OCI-LY7 (cell line): ENCODE results near the gene TMEM255B. TPM values are rescaled to one million over a fixed set of nuclear protein-coding genes. Genes with fewer than 3 reads are reported as not detected.
"Not testable (repeated sequence)": the region's sequence is repeated elsewhere in the genome, so short reads cannot be mapped to it uniquely, and the experiment has no call there.

ENCODE experiments used
- BruUV-seq: library from RNA; stranded (reverse); fragments of 400-500 nt; replicated peaks from 2 replicates; lab custom pipeline; 2021; lab: Mats Ljungman, UMichigan
- CTCF ChIA-PET: fragments of 300-600 bp; sonication (Branson Sonifier 250); formaldehyde crosslinking; loops from one replicate; lab custom pipeline; 2022; ENCODE audit warnings: antibody characterized with exemption; ENCODE audit not compliant: unreplicated experiment; lab: Charles Lee
- POLR2A ChIA-PET: fragments of 300-600 bp; sonication (Branson Sonifier 250); formaldehyde crosslinking; loops from one replicate; lab custom pipeline; 2022; ENCODE audit warnings: antibody characterized with exemption; lab: Charles Lee
- DNase-seq: peaks from one replicate; pipeline ENCODE4 v3.0.0-alpha.2; 2015; ENCODE audit warnings: low spot score
- H2AFZ ChIP-seq: fragments of 200-600 bp; sonication (generic), shearing (Covaris generic); 2 replicates; pipeline ENCODE4 v1.6.1; 2014; ENCODE audit warnings: mild to moderate bottlenecking, antibody characterized with exemption, low read length, moderate library complexity
- H3K27ac ChIP-seq: fragments of 200-600 bp; sonication (generic); 2 replicates; pipeline ENCODE4 v1.5.1; 2014; ENCODE audit warnings: mixed run types, low read depth, mild to moderate bottlenecking, moderate library complexity, low read length, inconsistent platforms; ENCODE audit not compliant: poor library complexity, severe bottlenecking
- H3K36me3 ChIP-seq: fragments of 200-600 bp; sonication (generic); 2 replicates; pipeline ENCODE4 v1.6.1; 2014; ENCODE audit warnings: mild to moderate bottlenecking, antibody characterized with exemption, low read length, moderate library complexity, mixed read lengths; ENCODE audit not compliant: insufficient read depth
- H3K4me1 ChIP-seq: fragments of 200-600 bp; sonication (generic); 2 replicates; pipeline ENCODE4 v1.5.1; 2014; ENCODE audit warnings: mild to moderate bottlenecking, low read length; ENCODE audit not compliant: insufficient read depth, poor library complexity, severe bottlenecking
- H3K4me2 ChIP-seq: fragments of 200-600 bp; sonication (generic); 2 replicates; pipeline ENCODE4 v1.6.1; 2014; ENCODE audit warnings: mild to moderate bottlenecking, low read length
- H3K4me3 ChIP-seq: fragments of 200-600 bp; sonication (generic); 2 replicates; pipeline ENCODE4 v1.5.1; 2014; ENCODE audit warnings: mild to moderate bottlenecking, low read depth, low read length; ENCODE audit not compliant: poor library complexity, severe bottlenecking
- H3K79me2 ChIP-seq: fragments of 200-600 bp; sonication (generic); 2 replicates; pipeline ENCODE4 v1.6.1; 2016; ENCODE audit warnings: low read depth, mild to moderate bottlenecking, low read length, moderate library complexity, mixed read lengths; ENCODE audit not compliant: insufficient read depth
- H3K9me2 ChIP-seq: fragments of 200-600 bp; sonication (generic); 2 replicates; pipeline ENCODE4 v1.6.1; 2016; ENCODE audit warnings: mild to moderate bottlenecking, low read length, mixed read lengths; ENCODE audit not compliant: insufficient read depth
- H3K9me3 ChIP-seq: fragments of 200-600 bp; sonication (generic); 2 replicates; pipeline ENCODE4 v1.6.1; 2014; ENCODE audit warnings: mild to moderate bottlenecking, mixed run types, low read length, mixed read lengths
- H4K20me1 ChIP-seq: fragments of 200-600 bp; sonication (generic); 2 replicates; pipeline ENCODE4 v1.6.1; 2014; ENCODE audit warnings: mild to moderate bottlenecking, antibody characterized with exemption, low read length, moderate library complexity, mixed read lengths; ENCODE audit not compliant: insufficient read depth
- EZH2phosphoT487 ChIP-seq: fragments of 200-600 bp; sonication (generic); IDR thresholded peaks from 2 replicates; pipeline ENCODE4 v1.6.1; 2018; ENCODE audit warnings: low read depth, borderline replicate concordance, mild to moderate bottlenecking, mixed run types, antibody characterized with exemption, low read length, moderate library complexity, mixed read lengths
- intact Hi-C: fragments of 100-400 bp; cut with micrococcal nuclease; formaldehyde crosslinking; loops from one replicate; pipeline ENCODE4 v1.10.0; 2022; ENCODE audit not compliant: unreplicated experiment
- total RNA-seq, 2 experiments: library from RNA; depleted of rRNA in 1 of 2; stranded (reverse); fragments of >200 nt in 1 of 2; shearing (Covaris generic) in 1 of 2; gene quantifications; 2 replicates each; pipeline ENCODE4 v1.2.3, GENCODE V29; 2014 to 2022
- TF ChIP-seq, protein P1 (sequence below): fragments of 200-600 bp; sonication (generic); conservative IDR thresholded peaks from 2 replicates; pipeline ENCODE4 v1.5.1; 2014; ENCODE audit warnings: mild to moderate bottlenecking, antibody characterized with exemption, low read length, moderate library complexity, mixed read lengths

The TMEM255B gene
- total RNA-seq, 2 experiments from 2014 or later = 2.6 to 6.8 TPM

DNA sequence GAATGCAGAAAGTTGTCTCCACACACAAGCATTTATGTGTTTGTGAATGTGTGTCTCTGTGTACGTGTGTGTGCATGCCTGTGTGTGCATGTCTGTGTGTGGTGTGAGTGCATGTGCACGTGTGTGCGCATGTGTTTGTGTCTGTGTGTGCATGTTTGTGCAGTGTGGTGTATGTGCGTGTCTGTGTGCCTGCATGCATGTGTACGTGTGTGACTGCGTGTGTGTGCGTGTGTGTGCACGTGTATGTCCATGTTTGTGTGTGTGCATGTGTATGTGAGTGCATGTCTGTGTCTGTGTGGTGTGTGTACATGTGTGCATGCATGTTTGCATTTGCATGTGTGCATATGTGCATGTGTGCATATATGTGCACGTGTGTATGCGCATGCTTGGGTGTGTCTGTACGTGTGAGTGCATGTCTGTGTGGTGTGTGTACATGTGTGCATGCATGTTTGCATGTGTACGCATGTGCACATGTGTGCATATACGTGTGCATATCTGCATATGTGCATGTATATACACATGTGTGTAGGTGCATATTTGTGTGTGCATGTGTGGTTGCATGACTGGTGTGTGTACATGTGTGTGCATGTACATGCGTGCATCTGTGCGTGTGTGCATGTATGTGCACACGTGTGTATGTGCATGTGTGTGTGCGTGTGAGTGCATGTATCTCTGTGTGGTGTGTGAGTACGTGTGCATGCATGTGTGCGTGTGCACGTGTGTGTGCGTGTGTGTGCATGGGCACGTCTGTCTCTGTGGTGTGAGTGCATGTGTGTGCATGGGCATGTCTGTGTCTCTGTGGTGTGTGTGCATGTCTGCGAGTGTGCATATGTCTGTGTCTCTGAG is 8.2 kb upstream of the TMEM255B start:
- H3K4me2 ChIP-seq = no peak overlapping the region
- TF ChIP-seq, protein P1, sequence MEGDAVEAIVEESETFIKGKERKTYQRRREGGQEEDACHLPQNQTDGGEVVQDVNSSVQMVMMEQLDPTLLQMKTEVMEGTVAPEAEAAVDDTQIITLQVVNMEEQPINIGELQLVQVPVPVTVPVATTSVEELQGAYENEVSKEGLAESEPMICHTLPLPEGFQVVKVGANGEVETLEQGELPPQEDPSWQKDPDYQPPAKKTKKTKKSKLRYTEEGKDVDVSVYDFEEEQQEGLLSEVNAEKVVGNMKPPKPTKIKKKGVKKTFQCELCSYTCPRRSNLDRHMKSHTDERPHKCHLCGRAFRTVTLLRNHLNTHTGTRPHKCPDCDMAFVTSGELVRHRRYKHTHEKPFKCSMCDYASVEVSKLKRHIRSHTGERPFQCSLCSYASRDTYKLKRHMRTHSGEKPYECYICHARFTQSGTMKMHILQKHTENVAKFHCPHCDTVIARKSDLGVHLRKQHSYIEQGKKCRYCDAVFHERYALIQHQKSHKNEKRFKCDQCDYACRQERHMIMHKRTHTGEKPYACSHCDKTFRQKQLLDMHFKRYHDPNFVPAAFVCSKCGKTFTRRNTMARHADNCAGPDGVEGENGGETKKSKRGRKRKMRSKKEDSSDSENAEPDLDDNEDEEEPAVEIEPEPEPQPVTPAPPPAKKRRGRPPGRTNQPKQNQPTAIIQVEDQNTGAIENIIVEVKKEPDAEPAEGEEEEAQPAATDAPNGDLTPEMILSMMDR = no peak
- TF ChIP-seq EZH2phosphoT487 = no peak
- intact Hi-C loops = no loop called here
- no TSS peak for BruUV-seq
- no peak for DNase-seq
- no peak overlapping the region for H2AFZ ChIP-seq
- H3K36me3 ChIP-seq = no peaks in the 10 kb centered on the region
- ChIA-PET CTCF (no interaction called here), POLR2A (no interaction called here)
- no peaks in the 10 kb centered on the region for H3K4me1 ChIP-seq
- no peak overlapping the region for H3K27ac ChIP-seq
- no peaks in the 10 kb centered on the region for H3K9me2 ChIP-seq
- H3K9me3 ChIP-seq = no peaks in the 10 kb centered on the region
- H4K20me1 ChIP-seq = no peaks in the 10 kb centered on the region
- H3K4me3 ChIP-seq = no peak overlapping the region
- H3K79me2 ChIP-seq = no peaks in the 10 kb centered on the region

DNA sequence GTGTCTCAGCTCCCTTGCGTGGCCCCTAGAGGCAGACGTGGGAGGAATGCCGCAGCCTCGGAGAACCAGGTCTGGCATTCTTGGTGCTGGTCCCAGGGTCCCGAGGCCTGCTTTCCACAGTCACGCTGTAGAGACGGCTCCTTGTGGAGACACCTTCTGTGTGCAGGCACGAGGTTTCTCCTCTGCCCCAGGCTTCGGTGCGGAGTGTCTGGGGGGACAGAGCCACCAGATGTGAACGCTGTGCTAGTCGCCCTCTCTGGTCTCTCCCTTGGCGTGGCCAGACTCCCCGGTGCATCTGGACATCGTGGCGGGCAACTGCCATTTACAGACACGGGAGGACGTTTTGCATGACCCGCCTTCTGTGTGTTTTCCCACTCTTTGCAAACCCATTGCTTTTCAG is 7.5 kb upstream of the TMEM255B start:
- Histone ChIP-seq H3K27ac (no peak overlapping the region), H3K36me3 (no peaks in the 10 kb centered on the region), H3K4me2 (no peak overlapping the region), H3K79me2 (no peaks in the 10 kb centered on the region), H4K20me1 (no peaks in the 10 kb centered on the region), H3K9me3 (no peaks in the 10 kb centered on the region), H3K4me3 (no peak overlapping the region), H3K4me1 (no peaks in the 10 kb centered on the region), H2AFZ (no peak overlapping the region), H3K9me2 (no peaks in the 10 kb centered on the region)
- ChIA-PET CTCF (no interaction called here), POLR2A (no interaction called here)
- BruUV-seq = no TSS peak
- TF ChIP-seq EZH2phosphoT487 = no peak
- TF ChIP-seq, protein P1 = no peak
- DNase-seq = no peak
- intact Hi-C loops = no loop called here

DNA sequence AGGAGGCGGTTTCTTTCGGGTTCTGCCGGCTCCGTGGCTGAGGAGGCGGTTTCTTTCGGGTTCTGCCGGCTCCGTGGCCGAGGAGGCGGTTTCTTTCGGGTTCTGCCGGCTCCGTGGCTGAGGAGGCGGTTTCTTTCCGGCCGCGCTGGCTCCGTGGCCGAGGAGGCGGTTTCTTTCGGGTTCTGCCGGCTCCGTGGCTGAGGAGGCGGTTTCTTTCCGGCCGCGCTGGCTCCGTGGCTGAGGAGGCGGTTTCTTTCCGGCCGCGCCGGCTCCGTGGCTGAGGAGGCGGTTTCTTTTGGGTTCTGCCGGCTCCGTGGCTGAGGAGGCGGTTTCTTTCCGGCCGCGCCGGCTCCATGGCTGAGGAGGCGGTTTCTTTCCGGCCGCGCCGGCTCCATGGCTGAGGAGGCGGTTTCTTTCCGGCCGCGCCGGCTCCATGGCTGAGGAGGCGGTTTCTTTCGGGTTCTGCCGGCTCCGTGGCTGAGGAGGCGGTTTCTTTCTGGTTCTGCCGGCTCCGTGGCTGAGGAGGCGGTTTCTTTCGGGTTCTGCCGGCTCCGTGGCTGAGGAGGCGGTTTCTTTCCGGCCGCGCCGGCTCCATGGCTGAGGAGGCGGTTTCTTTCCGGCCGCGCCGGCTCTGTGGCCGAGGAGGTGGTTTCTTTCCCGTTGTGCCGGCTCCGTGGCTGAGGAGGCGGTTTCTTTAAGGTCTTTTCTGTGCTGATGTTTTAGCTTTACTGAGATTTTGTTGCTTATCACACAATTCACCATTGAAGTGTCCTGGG is 6.6 kb upstream of the TMEM255B start:
- H3K79me2 ChIP-seq, H3K9me3 ChIP-seq, H3K36me3 ChIP-seq, BruUV-seq, H2AFZ ChIP-seq, H3K4me3 ChIP-seq, H3K4me1 ChIP-seq, H3K9me2 ChIP-seq, DNase-seq, H4K20me1 ChIP-seq, H3K27ac ChIP-seq, POLR2A ChIA-PET, intact Hi-C loops, CTCF ChIA-PET, H3K4me2 ChIP-seq: not testable (repeated sequence)
